ENCODE measurements around the gene GAS7. TPM values are rescaled to one million over a fixed set of nuclear protein-coding genes. Genes with fewer than 3 reads are reported as not detected.

The GAS7 gene
- total RNA-seq, 1 donor from 2014 or later = 81.5 TPM

Other genes starting within 250 kb of the GAS7 start
- not detected for gene MYH13, start 174.4 kb upstream of the GAS7 start, total RNA-seq
- not detected for gene MYH8, start 223.3 kb upstream of the GAS7 start, total RNA-seq

Measured in mesenteric fat pad (tissue), 1 donor.